LNCAP (cell line): ENCODE measurements around the gene TFAP2B.

ENCODE experiments used
- CTCF ChIP-seq: fragments of 450-650 bp; IDR thresholded peaks from 2 replicates; pipeline ENCODE4 v1.5.1; 2017; ENCODE audit warnings: mild to moderate bottlenecking

Gene TFAP2B

DNA sequence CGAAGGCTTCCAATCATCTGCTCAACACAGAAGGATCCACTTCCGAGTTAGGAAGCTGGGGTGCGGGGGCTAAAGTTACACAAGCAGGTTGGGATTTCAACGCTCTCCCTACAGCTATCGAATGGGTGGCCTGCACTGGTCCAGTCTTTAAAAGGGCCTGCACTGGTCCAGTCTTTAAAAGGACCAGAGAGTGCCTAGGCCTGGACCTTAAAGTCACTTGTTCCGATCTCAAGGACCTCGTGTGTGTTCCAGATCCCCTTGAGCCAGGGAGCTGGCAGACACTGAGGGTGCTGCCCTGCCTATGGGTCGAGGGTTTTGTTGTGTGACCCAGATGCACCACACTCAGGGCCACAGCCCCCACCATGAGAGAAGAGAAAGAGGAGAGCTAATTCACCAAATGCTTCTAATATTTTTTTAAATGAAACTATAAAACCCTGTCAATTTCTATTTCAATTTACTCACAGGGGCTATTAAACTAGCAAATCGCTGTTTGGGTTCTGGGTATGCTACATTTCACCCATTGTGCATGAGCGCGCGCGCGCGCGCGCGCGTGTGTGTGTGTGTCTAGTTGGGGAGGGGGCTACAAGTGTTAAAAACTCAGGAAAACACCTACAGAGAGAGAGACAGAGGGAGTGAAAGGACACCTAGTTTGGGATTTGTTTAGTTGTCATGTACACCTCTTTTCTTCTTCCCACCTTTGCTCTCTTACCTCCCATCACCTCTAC is 7.5 kb downstream of the TFAP2B start:
- no peak for TF ChIP-seq CTCF

DNA sequence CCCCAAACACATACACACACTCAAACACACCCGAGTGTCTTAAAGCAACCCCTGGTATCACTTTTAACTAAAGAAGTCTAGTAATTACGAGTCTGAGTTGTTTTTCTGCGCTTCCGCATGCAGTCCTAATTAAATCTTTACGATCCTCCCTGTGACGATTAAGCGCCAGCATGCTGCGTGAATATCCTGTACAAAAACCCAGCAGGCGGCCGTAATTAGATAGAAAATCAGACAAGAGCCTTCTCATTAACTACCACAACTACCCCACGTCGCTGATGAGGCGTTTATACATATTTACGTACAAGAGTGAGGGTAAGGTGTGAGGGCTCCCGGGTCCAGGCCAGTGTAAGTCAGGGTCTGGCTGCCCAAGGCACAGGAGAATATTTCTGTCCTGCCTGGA is 8.1 kb downstream of the TFAP2B start:
- TF ChIP-seq CTCF: no peak

DNA sequence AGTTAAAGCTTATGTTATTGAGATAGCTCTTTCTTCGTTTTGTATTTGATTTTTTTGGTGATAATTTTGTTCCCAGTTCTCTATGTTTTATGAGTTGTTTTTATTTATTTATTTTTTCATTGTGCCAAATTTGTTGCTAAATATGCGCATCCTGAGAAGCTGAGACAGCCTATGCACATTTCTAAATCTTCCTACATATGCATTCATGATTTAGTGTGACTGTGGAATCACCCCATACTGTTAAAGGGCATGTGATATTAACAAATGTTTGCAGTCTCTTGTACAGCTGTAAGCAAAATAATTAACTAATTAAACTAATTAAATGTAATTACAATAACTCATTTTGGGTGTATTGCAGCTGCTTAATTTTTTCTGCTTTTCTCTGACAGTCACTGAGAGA is 10.4 kb downstream of the TFAP2B start:
- no peak for TF ChIP-seq CTCF

- no peak for TF ChIP-seq CTCF
Observed at GRCh38 chr6:50829898-50830444, 11.3 kb downstream of the TFAP2B start.

DNA sequence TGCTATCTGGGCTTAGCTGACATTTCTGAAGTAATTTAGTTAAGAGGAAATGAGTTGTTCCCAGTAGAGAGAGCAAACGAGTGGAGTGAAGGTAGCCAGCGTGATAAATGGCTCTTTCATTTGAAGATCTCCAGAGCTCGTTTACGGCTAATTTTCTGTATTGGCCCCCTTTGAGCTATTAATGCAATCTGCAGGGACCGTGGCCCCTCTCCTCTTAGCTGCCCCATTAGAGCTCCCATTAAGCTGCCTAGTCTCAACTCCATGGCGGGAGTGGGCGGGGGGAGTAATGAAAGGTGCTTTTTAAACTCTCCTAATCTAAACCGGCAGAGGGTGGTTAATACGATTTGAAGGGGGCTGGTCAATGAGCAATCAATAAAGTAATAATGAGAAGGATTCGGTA is 12.5 kb downstream of the TFAP2B start:
- TF ChIP-seq CTCF: no peak

DNA sequence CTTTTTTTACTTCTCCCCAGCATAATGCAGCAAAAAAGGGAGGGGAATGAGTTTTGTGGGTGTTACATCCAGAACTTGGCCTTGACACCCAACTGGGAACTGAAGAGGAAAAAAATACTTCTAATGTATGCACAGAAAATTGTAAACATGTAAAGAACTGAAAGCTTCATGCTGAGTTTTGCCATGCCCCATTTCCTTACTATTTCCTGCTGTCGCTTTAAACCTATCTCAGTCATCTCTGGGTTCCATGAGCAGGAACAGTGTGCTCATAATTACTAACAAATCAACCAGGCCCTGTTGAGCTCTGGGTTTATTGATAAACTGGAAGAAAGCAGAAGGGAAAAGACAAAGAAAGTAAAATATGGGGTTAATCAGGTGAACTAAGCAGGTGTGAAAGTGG is 14.2 kb downstream of the TFAP2B start:
- TF ChIP-seq CTCF: no peak

- no peak for TF ChIP-seq CTCF
Observed at GRCh38 chr6:50834929-50835410, 16.3 kb downstream of the TFAP2B start.
